NCI-H82 treated with DMSO at 0.1 percent for 48 hours (cell line): ENCODE data around the gene CARD6.
A peak's percentile ranks its signal among the peaks of the same experiment; 100 is the strongest.
"Not testable (repeated sequence)": the region's sequence is repeated elsewhere in the genome, so short reads cannot be mapped to it uniquely, and the experiment has no call there.

ENCODE experiments used
- DNase-seq: peaks from one replicate; lab custom pipeline; 2025; ENCODE audit not compliant: unreplicated experiment; lab: John Stamatoyannopoulos, UW

Gene CARD6

DNA sequence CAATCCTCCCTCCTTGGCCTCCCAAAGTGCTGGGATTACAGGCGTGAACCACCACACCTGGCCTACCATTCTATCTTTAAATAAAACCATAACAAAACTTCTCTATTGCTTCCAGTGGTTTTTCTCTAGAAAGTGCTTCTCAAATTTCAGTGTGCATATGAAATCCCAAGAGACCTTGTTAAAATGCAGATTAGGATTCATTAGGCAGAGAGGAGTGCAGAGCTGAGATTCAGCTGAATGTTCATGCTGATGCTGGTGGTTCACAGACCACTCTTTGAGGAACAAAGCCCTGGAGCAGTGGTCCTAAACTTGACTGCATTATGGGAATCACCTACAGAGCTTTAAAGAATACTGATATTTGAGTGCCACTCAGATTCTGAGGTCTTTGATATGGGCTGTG is 28.2 kb downstream of the CARD6 start:
- DNase-seq = no peak

DNA sequence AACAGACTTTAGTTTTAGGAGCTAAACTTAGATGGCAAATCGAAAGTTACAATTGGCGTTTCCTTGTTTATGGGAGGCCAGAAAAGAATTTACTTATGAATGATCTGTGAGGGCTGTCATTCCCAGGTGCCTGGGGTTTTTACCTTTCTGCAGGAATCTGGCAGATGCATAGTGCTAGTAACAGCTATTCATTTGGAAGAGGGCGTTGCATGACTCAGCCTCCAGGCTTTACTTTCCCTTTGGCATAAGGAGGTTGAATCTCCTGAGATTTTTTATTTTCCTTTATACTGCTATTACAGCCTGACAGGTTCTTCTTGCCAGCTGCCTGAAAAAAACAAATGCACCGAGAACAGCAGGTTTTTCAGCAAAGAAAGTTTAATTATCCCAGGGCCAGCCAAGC is 30.0 kb downstream of the CARD6 start:
- DNase-seq = no peak

DNA sequence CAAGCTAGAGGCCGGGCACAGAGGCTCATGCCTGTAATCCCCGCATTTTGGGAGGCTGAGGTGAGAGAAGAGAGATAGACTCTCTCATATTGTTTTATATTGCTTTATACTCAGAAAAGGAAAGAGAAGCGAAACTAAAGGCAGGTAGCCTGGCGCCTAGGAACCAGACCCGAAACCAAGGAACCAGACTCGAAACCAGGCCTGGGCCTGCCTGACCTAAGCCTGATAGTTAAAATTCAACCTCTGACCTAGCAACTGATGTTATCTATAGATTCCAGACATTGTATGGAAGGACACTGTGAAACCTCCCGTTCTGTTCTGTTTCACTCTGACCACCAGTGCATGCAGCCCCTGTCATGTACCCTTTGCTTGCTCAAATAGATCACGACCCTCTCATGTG is 31.1 kb downstream of the CARD6 start:
- DNase-seq = not testable (repeated sequence)

DNA sequence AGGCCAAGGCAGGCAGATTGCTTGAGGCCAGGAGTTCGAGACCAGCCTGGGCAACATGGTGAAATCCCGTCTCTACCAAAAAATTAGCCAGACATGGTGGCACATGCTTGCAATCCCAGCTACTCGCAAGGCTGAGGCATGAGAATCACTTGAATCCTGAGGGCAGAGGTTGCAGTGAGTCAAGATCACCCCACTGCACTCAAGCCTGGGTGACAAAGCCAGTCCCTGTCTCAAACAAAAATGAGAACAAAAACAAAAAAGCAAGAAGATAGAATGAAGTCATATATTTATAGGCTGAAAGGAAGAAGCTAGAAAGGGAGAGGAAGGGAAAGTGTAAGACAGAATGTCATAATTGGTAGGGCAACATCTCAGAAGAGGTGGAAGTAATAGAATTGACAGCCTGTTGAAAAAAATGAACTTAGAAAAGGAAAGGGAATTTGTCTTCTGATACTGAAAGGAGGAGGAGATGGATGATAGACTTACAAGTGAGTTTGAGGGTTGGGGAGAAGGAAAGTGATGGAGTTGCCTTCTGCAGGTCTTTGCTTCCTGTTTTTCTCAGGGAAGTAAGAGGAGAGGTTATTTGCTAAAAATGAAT is 32.2 kb downstream of the CARD6 start:
- DNase-seq = no peak

DNA sequence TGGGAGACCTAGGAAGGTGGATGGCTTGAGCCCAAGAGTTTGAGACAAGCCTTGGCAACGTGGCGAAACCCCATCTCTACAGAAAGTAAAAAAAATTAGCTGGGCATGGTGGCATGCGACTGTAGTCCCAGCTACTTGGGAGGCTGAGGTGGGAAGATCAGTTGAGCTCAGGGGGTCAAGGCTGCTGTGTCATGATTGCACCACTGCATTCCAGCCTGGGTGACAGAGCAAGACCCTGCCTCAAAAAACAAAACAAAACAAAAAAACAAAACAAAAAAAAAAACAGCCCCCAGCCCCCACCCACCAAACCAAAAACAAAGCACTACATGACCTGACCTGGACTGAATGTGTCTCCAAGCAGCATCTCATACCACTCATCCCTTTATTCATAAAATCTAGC is 34.8 kb downstream of the CARD6 start:
- no peak for DNase-seq

DNA sequence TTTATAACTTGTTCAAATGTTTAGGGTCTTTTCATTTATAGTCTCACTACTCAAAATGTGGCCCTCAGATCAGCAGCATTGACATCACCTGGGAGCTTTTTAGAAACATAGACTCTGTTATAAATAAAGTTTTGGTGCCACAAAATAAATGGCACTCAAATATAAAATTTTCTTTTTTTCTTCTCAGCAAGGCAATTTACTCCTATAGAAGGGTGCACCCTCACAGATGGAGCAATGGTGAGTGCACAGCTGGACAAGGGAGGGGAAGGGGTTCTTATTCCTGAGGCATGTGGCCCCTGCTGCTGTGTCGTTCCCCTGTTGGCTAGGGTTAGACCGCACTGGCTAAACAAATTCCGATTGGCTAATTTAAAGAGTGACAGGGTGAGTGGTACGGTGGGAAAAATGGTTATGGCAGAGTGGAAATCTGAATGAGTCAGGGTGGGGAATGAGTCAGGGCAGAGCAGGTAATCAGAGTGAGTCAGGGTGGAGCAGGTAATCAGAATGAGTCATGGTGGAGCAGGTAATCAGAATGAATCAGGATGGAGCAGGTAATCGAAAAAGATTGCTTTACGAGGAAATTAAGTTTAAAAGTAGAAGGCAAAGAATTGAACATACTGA is 36.3 kb downstream of the CARD6 start:
- DNase-seq = no peak

DNA sequence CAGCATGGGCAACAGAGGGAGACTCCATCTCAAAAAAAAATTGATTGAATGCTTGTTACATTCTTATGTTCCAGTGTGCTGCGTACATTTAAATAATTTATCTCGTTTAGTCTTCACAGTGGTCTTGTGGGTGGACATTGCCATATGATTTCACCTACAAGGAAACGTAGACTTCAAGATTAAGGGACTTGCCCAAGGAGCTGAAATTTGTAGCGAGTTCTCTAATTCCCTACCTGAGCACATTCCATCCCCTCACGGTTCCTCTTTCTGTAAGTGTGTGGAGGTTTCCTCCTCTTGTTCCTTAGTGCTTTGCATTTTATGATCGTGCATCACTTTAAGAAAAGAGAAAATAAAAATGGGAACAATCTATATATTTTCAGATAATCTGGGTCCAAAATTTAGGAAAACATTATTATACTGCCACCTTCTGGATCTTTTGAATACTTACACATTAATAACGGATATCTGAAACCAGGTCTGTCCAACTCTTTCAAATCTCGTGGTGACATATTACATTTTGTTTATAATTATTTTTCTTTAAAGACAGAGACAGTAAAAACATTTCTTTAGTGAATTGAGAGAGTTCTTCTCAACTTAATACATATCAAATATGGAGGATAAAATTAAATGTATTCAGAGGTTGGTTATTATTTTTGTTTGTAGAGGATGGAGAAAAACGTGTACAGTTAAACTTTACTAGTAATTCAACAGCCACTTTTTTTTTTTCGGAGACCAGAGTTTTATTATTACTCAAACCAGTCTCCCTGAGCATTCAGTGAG is 38.2 kb downstream of the CARD6 start:
- peak; percentile 16 for DNase-seq

DNA sequence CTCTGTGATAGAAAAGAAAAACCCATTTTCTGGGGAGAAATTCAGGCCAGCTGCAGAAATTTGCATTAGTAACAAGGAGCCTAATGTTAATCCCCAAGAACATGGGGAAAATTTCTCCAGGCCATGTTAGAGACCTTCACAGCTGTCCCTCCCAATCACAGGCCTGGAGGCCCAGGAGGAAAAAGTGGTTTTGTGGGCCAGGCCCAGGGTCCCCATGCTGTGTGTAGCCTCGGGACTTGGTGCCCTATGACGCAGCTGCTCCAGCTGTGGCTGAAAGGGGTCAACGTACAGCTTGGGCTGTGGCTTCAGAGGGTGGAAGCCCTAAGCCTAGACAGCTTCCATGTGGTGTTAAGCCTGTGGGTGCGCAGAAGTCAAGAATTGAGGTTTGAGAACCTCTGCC is 41.1 kb downstream of the CARD6 start:
- no peak for DNase-seq

DNA sequence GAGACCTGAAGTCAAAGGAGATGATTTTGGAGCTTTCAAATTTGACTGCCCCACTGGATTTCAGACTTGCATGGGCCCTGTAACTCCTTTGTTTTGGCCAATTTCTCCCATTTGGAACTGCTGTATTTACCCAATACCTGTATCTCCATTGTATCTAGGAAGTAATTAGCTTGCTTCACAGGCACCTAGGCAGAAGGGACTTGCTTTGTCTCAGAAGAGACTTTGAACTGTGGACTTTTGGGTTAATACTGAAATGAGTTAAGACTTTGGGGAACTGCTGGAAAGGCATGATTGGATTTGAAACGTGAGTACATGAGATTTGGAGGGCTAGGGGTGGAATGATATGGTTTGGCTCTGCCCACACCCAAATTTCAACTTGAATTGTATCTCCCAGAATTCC is 41.9 kb downstream of the CARD6 start:
- not testable (repeated sequence) for DNase-seq

DNA sequence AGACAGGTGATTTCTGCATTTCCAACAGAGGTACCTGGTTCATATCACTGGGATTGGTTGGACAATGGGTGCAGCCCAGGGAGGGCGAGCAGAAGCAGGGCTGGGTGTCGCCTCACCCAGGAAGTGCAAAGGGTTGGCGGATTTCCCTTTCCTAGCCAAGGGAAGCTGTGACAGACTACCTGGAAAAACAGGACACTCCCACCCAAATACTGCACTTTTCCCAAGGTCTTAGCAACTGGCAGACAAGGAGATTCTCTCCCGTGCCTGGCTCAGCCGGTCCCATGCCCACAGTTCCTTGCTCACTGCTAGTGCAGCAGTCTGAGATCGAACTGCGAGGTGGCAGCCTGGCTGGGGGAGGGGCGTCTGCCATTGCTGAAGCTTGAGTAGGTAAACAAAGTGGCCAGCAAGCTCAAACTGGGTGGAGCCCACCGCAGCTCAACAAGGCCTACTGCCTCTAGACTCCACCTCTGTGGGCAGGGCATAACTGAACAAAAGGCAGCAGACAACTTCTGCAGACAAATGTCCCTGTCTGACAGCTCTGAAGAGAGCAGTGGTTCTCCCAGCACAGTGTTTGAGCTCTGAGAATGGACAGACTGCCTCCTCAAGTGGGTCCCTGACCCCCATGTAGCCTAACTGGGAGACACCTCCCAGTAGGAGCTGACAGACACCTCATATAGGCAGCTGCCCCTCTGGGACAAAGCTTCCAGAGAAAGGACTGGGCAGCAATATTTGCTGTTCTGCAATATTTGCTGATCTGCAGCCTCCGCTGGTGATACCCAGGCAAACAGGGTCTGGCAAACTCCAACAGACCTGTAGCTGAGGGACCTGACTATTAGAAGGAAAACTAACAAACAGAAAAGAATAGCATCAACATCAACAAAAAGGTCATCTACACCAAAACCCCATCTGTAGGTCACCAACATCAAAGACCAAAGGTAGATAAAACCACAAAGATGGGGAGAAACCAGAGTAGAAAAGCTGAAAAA is 54.6 kb downstream of the CARD6 start:
- not testable (repeated sequence) for DNase-seq

DNA sequence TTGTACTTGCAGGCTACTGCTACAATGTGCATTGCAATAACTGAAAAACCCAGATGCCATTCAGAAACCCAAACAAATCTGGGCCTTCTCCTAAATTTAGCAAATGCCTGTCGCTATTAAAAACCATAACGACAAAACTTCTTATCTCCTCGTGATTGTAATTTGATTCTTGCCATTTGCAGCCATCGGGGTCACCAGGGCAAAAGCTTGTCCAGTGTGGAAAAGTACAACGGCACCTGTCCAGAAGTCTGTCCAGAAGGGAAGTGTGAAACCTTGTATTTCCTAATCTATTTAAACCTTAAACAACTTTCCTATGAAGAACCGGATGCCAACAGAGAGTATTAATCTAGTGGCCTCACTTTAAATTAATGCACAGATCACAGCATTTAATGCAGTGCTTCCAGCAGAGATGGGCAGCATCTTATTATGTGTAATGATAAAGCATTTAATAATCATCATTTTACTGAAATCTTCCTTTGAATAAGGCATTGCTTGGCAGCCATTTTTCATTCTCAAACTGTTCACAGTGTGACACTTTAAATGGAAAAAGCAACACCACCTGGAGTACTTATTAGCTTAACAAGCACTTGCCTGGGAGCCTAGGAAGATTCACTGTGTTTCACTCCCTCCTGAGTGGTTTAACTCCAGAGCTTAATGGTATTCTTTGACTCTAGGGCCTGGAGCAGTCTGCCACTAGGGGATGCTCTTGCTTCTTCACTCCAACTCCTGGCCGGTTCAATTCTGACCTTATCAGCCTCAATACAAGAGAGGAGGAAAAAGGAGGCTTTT is 63.2 kb downstream of the CARD6 start:
- DNase-seq = peak; percentile 37

DNA sequence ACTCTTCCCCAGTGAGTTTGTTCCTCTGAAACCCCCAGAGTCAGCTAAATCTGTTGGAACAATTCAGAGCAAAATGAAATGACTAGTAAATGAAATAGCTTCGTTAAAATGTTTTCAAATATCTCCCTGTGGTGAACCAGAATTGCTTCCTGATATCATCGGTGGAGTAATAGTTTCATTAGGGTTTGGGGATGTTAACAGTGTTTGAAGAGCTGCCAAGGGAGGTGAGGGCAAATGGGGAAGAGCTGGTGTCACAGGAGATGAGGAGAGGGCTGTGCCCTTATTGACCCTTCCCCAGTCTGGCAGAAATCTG is 63.8 kb downstream of the CARD6 start:
- DNase-seq = no peak

DNA sequence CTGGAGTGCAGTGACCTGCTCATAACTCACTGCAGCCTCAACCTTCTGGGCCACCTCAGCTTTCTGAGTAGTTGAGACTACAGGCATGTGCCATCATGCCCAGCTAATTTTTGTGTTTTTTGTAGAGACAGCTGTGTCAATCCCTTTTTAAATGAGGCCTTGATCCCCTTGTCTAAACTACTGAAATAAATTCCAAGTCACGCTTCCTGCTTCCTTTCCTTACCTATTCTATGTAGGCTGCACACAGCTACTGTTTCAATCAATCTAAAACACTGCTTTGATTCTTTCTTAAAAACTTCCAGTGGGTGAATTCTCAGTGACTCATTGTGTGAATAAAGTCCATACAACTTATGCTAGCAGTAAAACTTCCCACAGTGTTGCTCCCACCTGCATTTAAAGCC is 65.2 kb downstream of the CARD6 start:
- DNase-seq = no peak

DNA sequence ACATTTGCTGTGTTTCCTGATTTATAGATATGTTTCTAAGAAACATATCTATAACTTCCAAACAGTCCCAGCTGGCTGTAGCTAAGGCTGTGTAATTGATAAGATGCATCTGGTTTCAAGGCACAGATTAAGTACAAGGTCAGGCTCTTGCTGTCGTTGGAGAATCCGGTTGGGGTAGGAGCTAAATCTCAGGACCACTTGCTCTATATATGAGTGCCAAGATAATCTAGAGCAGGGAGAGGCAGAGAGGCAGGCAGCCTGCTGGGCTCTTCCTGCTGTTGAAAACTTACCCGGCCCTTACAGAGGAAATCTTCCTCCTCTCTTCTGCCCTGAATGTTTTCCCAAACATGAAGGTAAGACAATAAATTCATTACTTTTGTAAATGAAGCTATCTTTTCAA is 68.1 kb downstream of the CARD6 start, which contains the start of gene C7:
C7 (plus strand) TSS at position 234 of the 400 bp plus-strand sequence; CDS start at position 348, 114 bp downstream.
- DNase-seq = no peak

DNA sequence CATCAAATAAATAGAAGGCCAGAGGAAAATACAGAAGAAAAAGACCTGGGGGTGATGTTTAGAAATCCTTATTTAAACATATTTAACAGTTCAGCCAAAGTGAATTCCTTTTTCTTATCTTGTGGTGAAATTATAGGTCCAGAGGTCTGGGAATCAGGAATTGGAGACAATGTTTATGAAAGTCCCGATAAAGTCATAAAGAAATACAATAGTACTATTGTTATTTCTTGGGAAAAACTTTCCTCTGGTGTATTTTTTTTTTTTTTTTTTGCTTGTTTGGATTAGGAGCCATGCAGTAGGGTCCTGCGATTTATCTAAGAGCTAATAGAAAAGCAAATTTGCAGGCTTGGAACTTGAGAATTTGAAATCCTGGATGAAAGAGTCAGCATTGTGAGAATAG is 68.6 kb downstream of the CARD6 start:
- DNase-seq = no peak
